ENCODE results near the gene PTH1R.

Gene PTH1R

GRCh38 chr3:46901591-46902187, 24.2 kb downstream of the PTH1R start:
- ATAC-seq (no peak), DNase-seq (no peak)
- H3K4me1 Mint-ChIP-seq = peaks cover 1% of the 10 kb centered on the region
- H3K36me3 Mint-ChIP-seq (ENCODE audit: low read depth) = no peaks in the 10 kb centered on the region
- no peaks in the 10 kb centered on the region for H3K9me3 Mint-ChIP-seq
- H3K4me3 Mint-ChIP-seq = no peak overlapping the region
- H3K27me3 Mint-ChIP-seq = peaks cover 14% of the 10 kb centered on the region
- H3K27ac Mint-ChIP-seq = no peak overlapping the region

GRCh38 chr3:46902188-46902631, 24.7 kb downstream of the PTH1R start:
- Mint-ChIP-seq H3K27ac (no peak overlapping the region), H3K4me1 (peaks cover 1% of the 10 kb centered on the region), H3K9me3 (no peaks in the 10 kb centered on the region), H3K4me3 (no peak overlapping the region), H3K36me3 (ENCODE audit: low read depth) (no peaks in the 10 kb centered on the region), H3K27me3 (peaks cover 14% of the 10 kb centered on the region)
- ATAC-seq (no peak), DNase-seq (no peak)

- Mint-ChIP-seq H3K36me3 (ENCODE audit: low read depth) (no peaks in the 10 kb centered on the region), H3K4me3 (no peak overlapping the region), H3K4me1 (peaks cover 1% of the 10 kb centered on the region), H3K9me3 (no peaks in the 10 kb centered on the region), H3K27ac (no peak overlapping the region), H3K27me3 (peaks cover 5% of the 10 kb centered on the region)
- no peak for DNase-seq
- ATAC-seq = no peak
Measured at GRCh38 chr3:46903341-46904302, 26.1 kb downstream of the PTH1R start.

GRCh38 chr3:46904303-46905212, 27.0 kb downstream of the PTH1R start:
- DNase-seq = no peak

GRCh38 chr3:46905213-46905560, 27.7 kb downstream of the PTH1R start:
- no peak for ATAC-seq
- Mint-ChIP-seq H3K27me3 (no peaks in the 10 kb centered on the region), H3K27ac (no peak overlapping the region), H3K36me3 (ENCODE audit: low read depth) (no peaks in the 10 kb centered on the region), H3K9me3 (no peaks in the 10 kb centered on the region), H3K4me1 (peaks cover 6% of the 10 kb centered on the region), H3K4me3 (no peak overlapping the region)
- DNase-seq = no peak

More at GRCh38 chr3:46904303-46905212, 27.0 kb downstream of the PTH1R start:
- H3K27ac Mint-ChIP-seq = no peak overlapping the region
- no peak overlapping the region for H3K4me3 Mint-ChIP-seq
- H3K27me3 Mint-ChIP-seq = no peaks in the 10 kb centered on the region
- ATAC-seq = no peak
- peaks cover 5% of the 10 kb centered on the region for H3K4me1 Mint-ChIP-seq
- H3K9me3 Mint-ChIP-seq = no peaks in the 10 kb centered on the region
- no peaks in the 10 kb centered on the region for H3K36me3 Mint-ChIP-seq (ENCODE audit: low read depth)

GRCh38 chr3:46905661-46906451, 28.3 kb downstream of the PTH1R start:
- Mint-ChIP-seq H3K27me3 (no peaks in the 10 kb centered on the region), H3K36me3 (ENCODE audit: low read depth) (no peaks in the 10 kb centered on the region), H3K4me3 (no peak overlapping the region), H3K27ac (no peak overlapping the region), H3K4me1 (peaks cover 6% of the 10 kb centered on the region), H3K9me3 (no peaks in the 10 kb centered on the region)
- DNase-seq = no peak
- no peak for ATAC-seq

GRCh38 chr3:46906471-46907058, 29.0 kb downstream of the PTH1R start:
- Mint-ChIP-seq H3K4me1 (peaks cover 6% of the 10 kb centered on the region), H3K36me3 (ENCODE audit: low read depth) (no peaks in the 10 kb centered on the region), H3K9me3 (no peaks in the 10 kb centered on the region), H3K27me3 (no peaks in the 10 kb centered on the region), H3K4me3 (no peak overlapping the region), H3K27ac (no peak overlapping the region)
- no peak for DNase-seq
- no peak for ATAC-seq

GRCh38 chr3:46907271-46907670, 29.8 kb downstream of the PTH1R start:
- no peak for DNase-seq
- Mint-ChIP-seq H3K36me3 (ENCODE audit: low read depth) (no peaks in the 10 kb centered on the region), H3K27me3 (no peaks in the 10 kb centered on the region), H3K27ac (no peak overlapping the region), H3K4me1 (peaks cover 6% of the 10 kb centered on the region), H3K9me3 (no peaks in the 10 kb centered on the region), H3K4me3 (no peak overlapping the region)
- ATAC-seq = no peak

GRCh38 chr3:46907960-46908293, 30.4 kb downstream of the PTH1R start:
- peaks cover 6% of the 10 kb centered on the region for H3K4me1 Mint-ChIP-seq
- H3K4me3 Mint-ChIP-seq = no peak overlapping the region
- no peaks in the 10 kb centered on the region for H3K9me3 Mint-ChIP-seq
- H3K36me3 Mint-ChIP-seq (ENCODE audit: low read depth) = no peaks in the 10 kb centered on the region
- H3K27me3 Mint-ChIP-seq = no peaks in the 10 kb centered on the region
- ATAC-seq (no peak), DNase-seq (no peak)
- H3K27ac Mint-ChIP-seq = no peak overlapping the region

GRCh38 chr3:46908294-46908985, 30.9 kb downstream of the PTH1R start:
- H3K4me3 Mint-ChIP-seq = no peak overlapping the region
- H3K9me3 Mint-ChIP-seq = no peaks in the 10 kb centered on the region
- H3K27me3 Mint-ChIP-seq = no peaks in the 10 kb centered on the region
- no peak for ATAC-seq
- no peak overlapping the region for H3K27ac Mint-ChIP-seq
- DNase-seq = no peak
- H3K4me1 Mint-ChIP-seq = peaks cover 8% of the 10 kb centered on the region
- no peaks in the 10 kb centered on the region for H3K36me3 Mint-ChIP-seq (ENCODE audit: low read depth)

- no peaks in the 10 kb centered on the region for H3K27me3 Mint-ChIP-seq
- no peak overlapping the region for H3K4me3 Mint-ChIP-seq
- no peaks in the 10 kb centered on the region for H3K9me3 Mint-ChIP-seq
- DNase-seq = no peak
- H3K36me3 Mint-ChIP-seq (ENCODE audit: low read depth) = no peaks in the 10 kb centered on the region
- no peak for ATAC-seq
- H3K4me1 Mint-ChIP-seq = peaks cover 13% of the 10 kb centered on the region
- H3K27ac Mint-ChIP-seq = no peak overlapping the region
Measured at GRCh38 chr3:46908986-46909534, 31.5 kb downstream of the PTH1R start.

GRCh38 chr3:46909535-46910161, 32.1 kb downstream of the PTH1R start:
- Mint-ChIP-seq H3K27me3 (no peaks in the 10 kb centered on the region), H3K4me1 (peaks cover 16% of the 10 kb centered on the region), H3K4me3 (no peak overlapping the region), H3K9me3 (no peaks in the 10 kb centered on the region), H3K27ac (no peak overlapping the region), H3K36me3 (ENCODE audit: low read depth) (no peaks in the 10 kb centered on the region)
- ATAC-seq = peak; percentile 89
- peak; percentile 86 for DNase-seq

All from activated naive CD8-positive, alpha-beta T cell treated with anti-CD3 and anti-CD28 coated beads, Interleukin-2, amount 50 U/mL, for 24 hours (primary cell).